ENCODE data around the gene SPON1.

DNA sequence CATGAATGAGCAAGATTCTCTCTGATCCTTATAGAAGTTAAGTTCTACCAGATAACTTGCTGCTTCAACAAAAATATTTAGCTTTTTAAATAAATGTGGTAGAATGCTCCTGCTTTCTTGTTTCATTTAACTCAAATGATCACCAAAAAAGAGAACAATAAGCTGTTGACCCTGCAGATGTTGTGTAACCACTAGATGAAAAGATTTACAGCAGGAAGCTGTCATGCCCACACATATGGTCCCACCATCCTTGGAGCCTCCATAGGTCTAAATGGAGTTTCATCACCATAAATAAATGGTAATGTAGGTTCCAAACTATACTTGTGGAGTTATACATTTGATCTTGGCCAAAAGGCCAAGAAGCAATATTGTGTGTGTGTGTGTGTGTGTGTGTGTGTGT is 277.7 kb downstream of the SPON1 start:
- TF ChIP-seq POLR2A (IDR thresholded peaks at IDR 0.05; ENCODE audit: control extremely low read depth in 1 of 2, low read depth in 2 of 2, low read length in 2 of 2) (no peak), CTCF (IDR thresholded peaks at IDR 0.05; ENCODE audit: control extremely low read depth in 1 of 3, insufficient read depth in 1 of 3, low read depth in 1 of 3, low read length in 3 of 3) (no peak), EZH2 (IDR thresholded peaks at IDR 0.05; ENCODE audit: low read depth, low read length, severe bottlenecking) (no peak), EP300 (IDR thresholded peaks at IDR 0.05; ENCODE audit: borderline replicate concordance in 1 of 2, low read depth in 2 of 2, low read length in 2 of 2) (no peak), CREB1 (IDR thresholded peaks at IDR 0.05) (no peak), RFX5 (IDR thresholded peaks at IDR 0.05; ENCODE audit: borderline replicate concordance, low read depth, low read length) (no peak), CHD1 (IDR thresholded peaks at IDR 0.05; ENCODE audit: low read depth, low read length) (no peak), JUN (IDR thresholded peaks at IDR 0.05; ENCODE audit: low read depth, low read length) (no peak)
